Ishikawa (cell line): ENCODE results near the gene GABRG3.

ENCODE experiments used
- CREB1 ChIP-seq: IDR thresholded peaks from 2 replicates; pipeline ENCODE4 v1.6.1; 2012; ENCODE audit warnings: low read depth
- EP300 ChIP-seq: IDR thresholded peaks from 2 replicates; pipeline ENCODE4 v1.6.1; 2012; ENCODE audit warnings: borderline replicate concordance
- FOXM1 ChIP-seq: IDR thresholded peaks from 2 replicates; pipeline ENCODE4 v1.6.1; 2012; ENCODE audit warnings: low read depth, borderline replicate concordance
- RAD21 ChIP-seq: IDR thresholded peaks from 2 replicates; pipeline ENCODE4 v1.6.1; 2012; ENCODE audit warnings: low read depth
- REST ChIP-seq: IDR thresholded peaks from 2 replicates; pipeline ENCODE4 v1.6.1; 2012; ENCODE audit warnings: low read depth, mild to moderate bottlenecking
- TAF1 ChIP-seq: IDR thresholded peaks from 2 replicates; pipeline ENCODE4 v1.6.1; 2012; ENCODE audit warnings: low read depth, mild to moderate bottlenecking
- YY1 ChIP-seq: IDR thresholded peaks from 2 replicates; pipeline ENCODE4 v1.6.1; 2012; ENCODE audit warnings: low read depth
- TF ChIP-seq, protein P1 (sequence below): IDR thresholded peaks from 2 replicates; pipeline ENCODE4 v1.6.1; 2012

- TF ChIP-seq FOXM1 = no peak
- no peak for TF ChIP-seq TAF1
- TF ChIP-seq RAD21 = no peak
- TF ChIP-seq CREB1 = no peak
- no peak for TF ChIP-seq YY1
- TF ChIP-seq, protein P1, sequence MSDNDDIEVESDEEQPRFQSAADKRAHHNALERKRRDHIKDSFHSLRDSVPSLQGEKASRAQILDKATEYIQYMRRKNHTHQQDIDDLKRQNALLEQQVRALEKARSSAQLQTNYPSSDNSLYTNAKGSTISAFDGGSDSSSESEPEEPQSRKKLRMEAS = no peak
- no peak for TF ChIP-seq REST
- TF ChIP-seq EP300 = no peak
Observed at GRCh38 chr15:27342991-27343390, 372.0 kb downstream of the GABRG3 start.
